NCI-H2107 (cell line): ENCODE measurements around the gene TMEM214.
A peak's percentile ranks its signal among the peaks of the same experiment; 100 is the strongest.

Experiments used
- DNase-seq: peaks from one replicate; lab custom pipeline; 2025; lab: John Stamatoyannopoulos, UW

Gene TMEM214

GRCh38 chr2:27085062-27085672 is 52.4 kb downstream of the TMEM214 start:
- DNase-seq, result no peak

- no peak for DNase-seq
These were observed 52.9 kb downstream of the TMEM214 start for GRCh38 chr2:27085673-27086089.

- peak; percentile 82 for DNase-seq
These were observed 53.4 kb downstream of the TMEM214 start for GRCh38 chr2:27086090-27086723.

- no peak for DNase-seq
These were observed 54.2 kb downstream of the TMEM214 start, which contains the start of gene KHK for GRCh38 chr2:27086724-27087593. TSS of gene KHK (plus strand) at chr2:27086772. CDS start at chr2:27087260, 488 bp downstream.

- DNase-seq, result no peak
These were observed 55.2 kb downstream of the TMEM214 start for GRCh38 chr2:27087823-27088410.

GRCh38 chr2:27088634-27089033 is 55.9 kb downstream of the TMEM214 start:
- DNase-seq, result no peak

GRCh38 chr2:27089111-27089954 is 56.6 kb downstream of the TMEM214 start:
- DNase-seq, result no peak
